Ishikawa (cell line): ENCODE measurements around the gene KIRREL3.

Source experiments
- CEBPB ChIP-seq: IDR thresholded peaks from 2 replicates; pipeline ENCODE4 v1.6.1; 2012
- CREB1 ChIP-seq: IDR thresholded peaks from 2 replicates; pipeline ENCODE4 v1.6.1; 2012; ENCODE audit warnings: low read depth
- EGR1 ChIP-seq: IDR thresholded peaks from 2 replicates; pipeline ENCODE4 v1.6.1; 2012
- EP300 ChIP-seq: IDR thresholded peaks from 2 replicates; pipeline ENCODE4 v1.6.1; 2012; ENCODE audit warnings: borderline replicate concordance
- FOXM1 ChIP-seq: IDR thresholded peaks from 2 replicates; pipeline ENCODE4 v1.6.1; 2012; ENCODE audit warnings: low read depth, borderline replicate concordance
- MAX ChIP-seq: IDR thresholded peaks from 2 replicates; pipeline ENCODE4 v1.6.1; 2012
- NFIC ChIP-seq: IDR thresholded peaks from 2 replicates; pipeline ENCODE4 v1.6.1; 2012
- RAD21 ChIP-seq: IDR thresholded peaks from 2 replicates; pipeline ENCODE4 v1.6.1; 2012; ENCODE audit warnings: low read depth
- REST ChIP-seq: IDR thresholded peaks from 2 replicates; pipeline ENCODE4 v1.6.1; 2012; ENCODE audit warnings: low read depth, mild to moderate bottlenecking
- TAF1 ChIP-seq: IDR thresholded peaks from 2 replicates; pipeline ENCODE4 v1.6.1; 2012; ENCODE audit warnings: low read depth, mild to moderate bottlenecking
- TCF12 ChIP-seq: IDR thresholded peaks from 2 replicates; pipeline ENCODE4 v1.6.1; 2012; ENCODE audit warnings: low read depth
- TEAD4 ChIP-seq: IDR thresholded peaks from 2 replicates; pipeline ENCODE4 v1.6.1; 2012
- USF1 ChIP-seq: IDR thresholded peaks from 2 replicates; pipeline ENCODE4 v1.6.1; 2012
- YY1 ChIP-seq: IDR thresholded peaks from 2 replicates; pipeline ENCODE4 v1.6.1; 2012; ENCODE audit warnings: low read depth
- ZBTB7A ChIP-seq: IDR thresholded peaks from 2 replicates; pipeline ENCODE4 v1.6.1; 2012; ENCODE audit warnings: low read depth

Gene KIRREL3

GRCh38 chr11:126561327-126561893, 439.2 kb downstream of the KIRREL3 start:
- TF ChIP-seq EGR1 (no peak), USF1 (no peak), YY1 (no peak), MAX (no peak), REST (peak; percentile 94)

GRCh38 chr11:126560221-126560620, 440.3 kb downstream of the KIRREL3 start:
- TF ChIP-seq EGR1 (no peak), CEBPB (no peak), TAF1 (no peak), TEAD4 (no peak), REST (no peak), CREB1 (no peak), FOXM1 (no peak), ZBTB7A (no peak), RAD21 (no peak), YY1 (no peak), USF1 (no peak), NFIC (no peak)

- TF ChIP-seq EP300 (no peak), MAX (no peak), TCF12 (no peak), TAF1 (no peak)
Observed at GRCh38 chr11:126548581-126549550, 451.7 kb downstream of the KIRREL3 start.

- TF ChIP-seq EP300 (no peak), TCF12 (no peak), MAX (no peak), TEAD4 (no peak), TAF1 (no peak)
Observed at GRCh38 chr11:126547691-126548090, 452.9 kb downstream of the KIRREL3 start.

GRCh38 chr11:126547161-126547560, 453.4 kb downstream of the KIRREL3 start:
- TF ChIP-seq TCF12 (no peak), EGR1 (no peak), RAD21 (no peak), MAX (no peak), YY1 (no peak), NFIC (no peak), EP300 (no peak), TAF1 (no peak), CEBPB (no peak), FOXM1 (no peak), REST (no peak)
